Measurements from ENCODE around the gene TPRA1.

DNA sequence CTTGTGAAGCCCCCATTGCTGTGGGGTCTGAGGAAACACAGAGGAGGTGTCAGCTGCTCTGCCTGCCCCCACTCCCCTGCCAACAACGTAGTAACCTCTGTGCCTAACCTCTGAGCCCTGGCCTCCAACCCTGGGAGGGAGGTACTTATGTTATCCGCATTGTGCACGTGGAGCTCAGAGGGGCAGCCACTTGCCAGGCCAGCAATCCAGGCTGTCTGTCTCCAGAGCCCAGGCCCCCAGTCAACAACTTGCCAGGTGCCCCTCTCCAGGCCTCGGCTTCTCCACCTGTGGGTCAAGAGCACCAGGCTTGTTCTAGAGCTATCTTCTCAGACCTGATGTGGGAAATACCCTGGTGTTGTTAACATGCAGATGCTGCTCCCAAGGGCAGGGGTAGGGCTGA is 2.7 kb downstream of the TPRA1 start:
- TF ChIP-seq, protein P1, sequence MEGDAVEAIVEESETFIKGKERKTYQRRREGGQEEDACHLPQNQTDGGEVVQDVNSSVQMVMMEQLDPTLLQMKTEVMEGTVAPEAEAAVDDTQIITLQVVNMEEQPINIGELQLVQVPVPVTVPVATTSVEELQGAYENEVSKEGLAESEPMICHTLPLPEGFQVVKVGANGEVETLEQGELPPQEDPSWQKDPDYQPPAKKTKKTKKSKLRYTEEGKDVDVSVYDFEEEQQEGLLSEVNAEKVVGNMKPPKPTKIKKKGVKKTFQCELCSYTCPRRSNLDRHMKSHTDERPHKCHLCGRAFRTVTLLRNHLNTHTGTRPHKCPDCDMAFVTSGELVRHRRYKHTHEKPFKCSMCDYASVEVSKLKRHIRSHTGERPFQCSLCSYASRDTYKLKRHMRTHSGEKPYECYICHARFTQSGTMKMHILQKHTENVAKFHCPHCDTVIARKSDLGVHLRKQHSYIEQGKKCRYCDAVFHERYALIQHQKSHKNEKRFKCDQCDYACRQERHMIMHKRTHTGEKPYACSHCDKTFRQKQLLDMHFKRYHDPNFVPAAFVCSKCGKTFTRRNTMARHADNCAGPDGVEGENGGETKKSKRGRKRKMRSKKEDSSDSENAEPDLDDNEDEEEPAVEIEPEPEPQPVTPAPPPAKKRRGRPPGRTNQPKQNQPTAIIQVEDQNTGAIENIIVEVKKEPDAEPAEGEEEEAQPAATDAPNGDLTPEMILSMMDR (IDR thresholded peaks at IDR 0.05): no peak
- TF ChIP-seq POLR2A (IDR thresholded peaks at IDR 0.05): no peak
- no peak for TF ChIP-seq EP300 (IDR thresholded peaks at IDR 0.05)
- no peak for TF ChIP-seq POLR2AphosphoS5 (IDR thresholded peaks at IDR 0.05)
